Measurements from ENCODE around the gene PFN3. TPM values are rescaled to one million over a fixed set of nuclear protein-coding genes. Genes with fewer than 3 reads are reported as not detected.
A peak's percentile ranks its signal among the peaks of the same experiment; 100 is the strongest.

Gene PFN3
- total and polyA plus RNA-seq, 2 of the 13 experiments (the other 11 are each of a cell fraction or from before 2014, with no cell fraction given), result not detected

DNA sequence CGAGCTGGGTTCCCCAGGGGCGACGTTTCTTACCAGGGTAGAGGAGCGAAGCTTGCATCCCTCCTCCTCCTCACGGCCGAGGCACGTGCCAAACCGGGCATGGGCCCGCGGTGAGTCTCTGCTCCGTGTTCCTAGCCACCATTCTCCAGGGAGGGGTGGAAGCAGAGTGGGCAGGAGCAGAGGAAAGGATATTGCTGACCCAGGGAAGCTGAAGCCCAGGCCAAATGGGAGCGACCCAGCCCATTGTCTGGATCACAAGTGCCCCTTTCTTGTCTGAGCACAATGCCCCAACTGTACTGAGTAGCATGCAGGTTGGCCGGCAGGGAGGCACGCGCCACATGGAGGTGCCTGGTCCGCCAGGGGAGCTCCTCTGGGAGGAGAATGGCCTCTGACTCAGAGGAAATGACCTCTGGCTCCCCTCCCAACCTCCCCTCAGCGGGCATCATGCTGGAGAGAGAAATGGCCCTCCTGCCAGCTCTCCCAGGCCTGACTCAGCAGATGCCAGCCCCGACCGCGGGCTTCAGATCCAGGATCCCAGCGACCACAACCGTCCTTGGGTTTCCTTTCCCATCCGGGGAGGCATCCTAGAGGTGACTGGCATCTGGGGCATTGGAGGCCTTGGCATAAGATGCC, 47.3 kb upstream of the PFN3 start (continued):
- TF ChIP-seq ZNF737 (CRISPR knock-in tag; IDR thresholded peaks at IDR 0.05; ENCODE audit: borderline replicate concordance) (no peak), PHF21A (CRISPR knock-in tag; IDR thresholded peaks at IDR 0.05) (peak; percentile 47; the same call in 1 of the 2 replicates), GLI4 (CRISPR knock-in tag; IDR thresholded peaks at IDR 0.05; ENCODE audit: borderline replicate concordance) (no peak), SNRNP70 (IDR thresholded peaks at IDR 0.05; ENCODE audit: low read depth, low read length) (no peak), ZFYVE20 (CRISPR knock-in tag; IDR thresholded peaks at IDR 0.05; ENCODE audit: borderline replicate concordance, low read depth) (no peak), ZNF496 (CRISPR knock-in tag; IDR thresholded peaks at IDR 0.05; ENCODE audit: insufficient replicate concordance) (no peak), DNMT1 (CRISPR knock-in tag; IDR thresholded peaks at IDR 0.05) (no peak), SP2 (CRISPR knock-in tag; IDR thresholded peaks at IDR 0.05) (no peak), NAIF1 (CRISPR knock-in tag; IDR thresholded peaks at IDR 0.05; ENCODE audit: borderline replicate concordance) (no peak), ZNF44 (CRISPR knock-in tag; IDR thresholded peaks at IDR 0.05) (peak; percentile 79; the same call in 1 of the 2 replicates), KAT2B (IDR thresholded peaks at IDR 0.05; ENCODE audit: borderline replicate concordance, low read depth, low read length) (no peak), TMF1 (CRISPR knock-in tag; IDR thresholded peaks at IDR 0.05; ENCODE audit: low read depth) (no peak), ZEB1 (IDR thresholded peaks at IDR 0.05; ENCODE audit: insufficient replicate concordance, low read depth) (no peak)
- TF ChIP-seq, protein P1, sequence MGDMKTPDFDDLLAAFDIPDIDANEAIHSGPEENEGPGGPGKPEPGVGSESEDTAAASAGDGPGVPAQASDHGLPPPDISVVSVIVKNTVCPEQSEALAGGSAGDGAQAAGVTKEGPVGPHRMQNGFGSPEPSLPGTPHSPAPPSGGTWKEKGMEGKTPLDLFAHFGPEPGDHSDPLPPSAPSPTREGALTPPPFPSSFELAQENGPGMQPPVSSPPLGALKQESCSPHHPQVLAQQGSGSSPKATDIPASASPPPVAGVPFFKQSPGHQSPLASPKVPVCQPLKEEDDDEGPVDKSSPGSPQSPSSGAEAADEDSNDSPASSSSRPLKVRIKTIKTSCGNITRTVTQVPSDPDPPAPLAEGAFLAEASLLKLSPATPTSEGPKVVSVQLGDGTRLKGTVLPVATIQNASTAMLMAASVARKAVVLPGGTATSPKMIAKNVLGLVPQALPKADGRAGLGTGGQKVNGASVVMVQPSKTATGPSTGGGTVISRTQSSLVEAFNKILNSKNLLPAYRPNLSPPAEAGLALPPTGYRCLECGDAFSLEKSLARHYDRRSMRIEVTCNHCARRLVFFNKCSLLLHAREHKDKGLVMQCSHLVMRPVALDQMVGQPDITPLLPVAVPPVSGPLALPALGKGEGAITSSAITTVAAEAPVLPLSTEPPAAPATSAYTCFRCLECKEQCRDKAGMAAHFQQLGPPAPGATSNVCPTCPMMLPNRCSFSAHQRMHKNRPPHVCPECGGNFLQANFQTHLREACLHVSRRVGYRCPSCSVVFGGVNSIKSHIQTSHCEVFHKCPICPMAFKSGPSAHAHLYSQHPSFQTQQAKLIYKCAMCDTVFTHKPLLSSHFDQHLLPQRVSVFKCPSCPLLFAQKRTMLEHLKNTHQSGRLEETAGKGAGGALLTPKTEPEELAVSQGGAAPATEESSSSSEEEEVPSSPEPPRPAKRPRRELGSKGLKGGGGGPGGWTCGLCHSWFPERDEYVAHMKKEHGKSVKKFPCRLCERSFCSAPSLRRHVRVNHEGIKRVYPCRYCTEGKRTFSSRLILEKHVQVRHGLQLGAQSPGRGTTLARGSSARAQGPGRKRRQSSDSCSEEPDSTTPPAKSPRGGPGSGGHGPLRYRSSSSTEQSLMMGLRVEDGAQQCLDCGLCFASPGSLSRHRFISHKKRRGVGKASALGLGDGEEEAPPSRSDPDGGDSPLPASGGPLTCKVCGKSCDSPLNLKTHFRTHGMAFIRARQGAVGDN (CRISPR knock-in tag; IDR thresholded peaks at IDR 0.05), result peak; percentile 97
- TF ChIP-seq, protein P2, sequence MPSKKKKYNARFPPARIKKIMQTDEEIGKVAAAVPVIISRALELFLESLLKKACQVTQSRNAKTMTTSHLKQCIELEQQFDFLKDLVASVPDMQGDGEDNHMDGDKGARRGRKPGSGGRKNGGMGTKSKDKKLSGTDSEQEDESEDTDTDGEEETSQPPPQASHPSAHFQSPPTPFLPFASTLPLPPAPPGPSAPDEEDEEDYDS (CRISPR knock-in tag; IDR thresholded peaks at IDR 0.05), result peak; percentile 73
- TF ChIP-seq, protein P3, sequence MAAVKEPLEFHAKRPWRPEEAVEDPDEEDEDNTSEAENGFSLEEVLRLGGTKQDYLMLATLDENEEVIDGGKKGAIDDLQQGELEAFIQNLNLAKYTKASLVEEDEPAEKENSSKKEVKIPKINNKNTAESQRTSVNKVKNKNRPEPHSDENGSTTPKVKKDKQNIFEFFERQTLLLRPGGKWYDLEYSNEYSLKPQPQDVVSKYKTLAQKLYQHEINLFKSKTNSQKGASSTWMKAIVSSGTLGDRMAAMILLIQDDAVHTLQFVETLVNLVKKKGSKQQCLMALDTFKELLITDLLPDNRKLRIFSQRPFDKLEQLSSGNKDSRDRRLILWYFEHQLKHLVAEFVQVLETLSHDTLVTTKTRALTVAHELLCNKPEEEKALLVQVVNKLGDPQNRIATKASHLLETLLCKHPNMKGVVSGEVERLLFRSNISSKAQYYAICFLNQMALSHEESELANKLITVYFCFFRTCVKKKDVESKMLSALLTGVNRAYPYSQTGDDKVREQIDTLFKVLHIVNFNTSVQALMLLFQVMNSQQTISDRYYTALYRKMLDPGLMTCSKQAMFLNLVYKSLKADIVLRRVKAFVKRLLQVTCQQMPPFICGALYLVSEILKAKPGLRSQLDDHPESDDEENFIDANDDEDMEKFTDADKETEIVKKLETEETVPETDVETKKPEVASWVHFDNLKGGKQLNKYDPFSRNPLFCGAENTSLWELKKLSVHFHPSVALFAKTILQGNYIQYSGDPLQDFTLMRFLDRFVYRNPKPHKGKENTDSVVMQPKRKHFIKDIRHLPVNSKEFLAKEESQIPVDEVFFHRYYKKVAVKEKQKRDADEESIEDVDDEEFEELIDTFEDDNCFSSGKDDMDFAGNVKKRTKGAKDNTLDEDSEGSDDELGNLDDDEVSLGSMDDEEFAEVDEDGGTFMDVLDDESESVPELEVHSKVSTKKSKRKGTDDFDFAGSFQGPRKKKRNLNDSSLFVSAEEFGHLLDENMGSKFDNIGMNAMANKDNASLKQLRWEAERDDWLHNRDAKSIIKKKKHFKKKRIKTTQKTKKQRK (IDR thresholded peaks at IDR 0.05; ENCODE audit: low read length), result no peak
- TF ChIP-seq, protein P4, sequence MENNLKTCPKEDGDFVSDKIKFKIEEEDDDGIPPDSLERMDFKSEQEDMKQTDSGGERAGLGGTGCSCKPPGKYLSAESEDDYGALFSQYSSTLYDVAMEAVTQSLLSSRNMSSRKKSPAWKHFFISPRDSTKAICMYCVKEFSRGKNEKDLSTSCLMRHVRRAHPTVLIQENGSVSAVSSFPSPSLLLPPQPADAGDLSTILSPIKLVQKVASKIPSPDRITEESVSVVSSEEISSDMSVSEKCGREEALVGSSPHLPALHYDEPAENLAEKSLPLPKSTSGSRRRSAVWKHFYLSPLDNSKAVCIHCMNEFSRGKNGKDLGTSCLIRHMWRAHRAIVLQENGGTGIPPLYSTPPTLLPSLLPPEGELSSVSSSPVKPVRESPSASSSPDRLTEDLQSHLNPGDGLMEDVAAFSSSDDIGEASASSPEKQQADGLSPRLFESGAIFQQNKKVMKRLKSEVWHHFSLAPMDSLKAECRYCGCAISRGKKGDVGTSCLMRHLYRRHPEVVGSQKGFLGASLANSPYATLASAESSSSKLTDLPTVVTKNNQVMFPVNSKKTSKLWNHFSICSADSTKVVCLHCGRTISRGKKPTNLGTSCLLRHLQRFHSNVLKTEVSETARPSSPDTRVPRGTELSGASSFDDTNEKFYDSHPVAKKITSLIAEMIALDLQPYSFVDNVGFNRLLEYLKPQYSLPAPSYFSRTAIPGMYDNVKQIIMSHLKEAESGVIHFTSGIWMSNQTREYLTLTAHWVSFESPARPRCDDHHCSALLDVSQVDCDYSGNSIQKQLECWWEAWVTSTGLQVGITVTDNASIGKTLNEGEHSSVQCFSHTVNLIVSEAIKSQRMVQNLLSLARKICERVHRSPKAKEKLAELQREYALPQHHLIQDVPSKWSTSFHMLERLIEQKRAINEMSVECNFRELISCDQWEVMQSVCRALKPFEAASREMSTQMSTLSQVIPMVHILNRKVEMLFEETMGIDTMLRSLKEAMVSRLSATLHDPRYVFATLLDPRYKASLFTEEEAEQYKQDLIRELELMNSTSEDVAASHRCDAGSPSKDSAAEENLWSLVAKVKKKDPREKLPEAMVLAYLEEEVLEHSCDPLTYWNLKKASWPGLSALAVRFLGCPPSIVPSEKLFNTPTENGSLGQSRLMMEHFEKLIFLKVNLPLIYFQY (CRISPR knock-in tag; IDR thresholded peaks at IDR 0.05; ENCODE audit: borderline replicate concordance), result peak; percentile 52; the same call in 1 of the 2 replicates

All from HepG2 (cell line).